HT1080 (cell line): ENCODE results near the gene ST6GAL1. TPM values are rescaled to one million over a fixed set of nuclear protein-coding genes. Genes with fewer than 3 reads are reported as not detected.
A peak's percentile ranks its signal among the peaks of the same experiment; 100 is the strongest.
"Not testable (repeated sequence)": the region's sequence is repeated elsewhere in the genome, so short reads cannot be mapped to it uniquely, and the experiment has no call there.

Experiments used
- DNase-seq: peaks from one replicate; pipeline ENCODE4 v3.0.0-alpha.2; 2015; ENCODE audit warnings: low read depth
- total RNA-seq: library from RNA; depleted of rRNA; stranded (reverse); fragments of >200 nt; shearing (Covaris generic); gene quantifications from 2 replicates; pipeline ENCODE4 v1.2.3, GENCODE V29; 2014

Gene ST6GAL1
- total RNA-seq, 1 experiment from 2014 or later = 6.1 TPM

GRCh38 chr3:187042346-187042745 lies 112.0 kb downstream of the ST6GAL1 start:
- DNase-seq = no peak

DNA sequence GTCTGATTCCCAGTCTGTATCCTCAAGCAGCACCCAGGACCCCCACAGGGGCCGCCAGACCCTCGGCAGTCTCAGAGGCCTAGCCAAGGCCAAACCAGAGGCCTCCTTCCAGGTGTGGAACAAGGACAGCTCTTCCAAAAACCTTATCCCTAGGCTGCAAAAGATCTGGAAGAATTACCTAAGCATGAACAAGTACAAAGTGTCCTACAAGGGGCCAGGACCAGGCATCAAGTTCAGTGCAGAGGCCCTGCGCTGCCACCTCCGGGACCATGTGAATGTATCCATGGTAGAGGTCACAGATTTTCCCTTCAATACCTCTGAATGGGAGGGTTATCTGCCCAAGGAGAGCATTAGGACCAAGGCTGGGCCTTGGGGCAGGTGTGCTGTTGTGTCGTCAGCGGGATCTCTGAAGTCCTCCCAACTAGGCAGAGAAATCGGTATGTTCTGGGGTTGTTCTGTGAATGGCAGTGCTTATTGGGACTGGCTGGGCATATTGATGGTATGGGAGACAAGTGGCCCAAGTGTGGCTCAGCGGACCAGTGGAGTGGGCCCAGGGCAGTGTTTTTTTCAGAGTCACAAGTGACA lies 112.6 kb downstream of the ST6GAL1 start:
- no peak for DNase-seq

GRCh38 chr3:187044206-187044605 lies 113.9 kb downstream of the ST6GAL1 start:
- DNase-seq = peak; percentile 31

GRCh38 chr3:187044867-187045552 lies 114.7 kb downstream of the ST6GAL1 start:
- DNase-seq = no peak

DNA sequence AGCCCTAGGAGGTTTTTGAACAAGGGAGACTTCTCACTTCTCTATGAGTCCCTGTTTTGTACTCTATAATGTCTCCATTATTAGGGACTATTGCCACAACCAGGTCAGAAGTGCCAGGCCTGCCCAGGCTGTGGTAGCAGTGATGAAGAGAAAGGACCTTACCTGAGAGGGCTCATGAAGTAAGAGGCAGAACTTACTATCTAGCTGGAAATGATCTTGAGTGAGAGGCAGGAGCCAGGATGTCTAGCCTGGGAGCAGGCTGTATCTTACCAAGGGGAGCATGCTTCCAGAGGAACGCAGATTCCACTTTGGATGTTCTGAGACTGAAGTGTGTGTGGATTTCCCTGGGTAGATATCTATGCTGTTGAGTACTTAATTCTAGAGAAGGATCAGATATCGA lies 115.7 kb downstream of the ST6GAL1 start:
- DNase-seq = no peak

DNA sequence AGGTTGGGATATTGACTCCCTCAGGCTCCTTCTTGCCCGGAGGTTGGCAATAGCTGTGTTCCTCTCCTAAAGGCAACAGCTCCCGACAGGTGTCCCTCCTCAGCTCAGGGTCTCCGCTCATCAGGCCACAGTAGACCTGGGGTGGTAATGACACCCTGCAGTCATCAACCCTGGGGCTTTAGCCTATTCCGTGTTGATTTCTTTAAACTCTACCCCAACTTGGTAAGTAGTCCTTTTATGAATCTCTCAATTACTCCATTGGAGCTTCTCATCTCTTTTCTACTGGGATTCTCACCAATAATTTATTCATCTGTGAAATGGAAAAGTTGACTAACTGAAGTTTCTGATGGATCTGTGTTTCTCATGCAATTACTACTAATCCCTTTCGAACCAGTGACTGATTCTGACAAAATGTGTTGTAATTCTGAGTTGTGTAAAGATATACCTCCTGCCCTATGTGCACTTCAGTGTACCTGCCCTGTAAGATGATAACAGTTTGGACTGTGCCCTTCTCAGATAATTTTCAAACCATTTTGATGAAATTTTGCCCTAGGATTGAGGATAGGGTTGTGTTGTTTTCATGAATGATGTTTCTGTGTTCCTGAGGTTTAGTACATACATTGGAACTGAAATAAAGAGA lies 119.3 kb downstream of the ST6GAL1 start:
- no peak for DNase-seq

DNA sequence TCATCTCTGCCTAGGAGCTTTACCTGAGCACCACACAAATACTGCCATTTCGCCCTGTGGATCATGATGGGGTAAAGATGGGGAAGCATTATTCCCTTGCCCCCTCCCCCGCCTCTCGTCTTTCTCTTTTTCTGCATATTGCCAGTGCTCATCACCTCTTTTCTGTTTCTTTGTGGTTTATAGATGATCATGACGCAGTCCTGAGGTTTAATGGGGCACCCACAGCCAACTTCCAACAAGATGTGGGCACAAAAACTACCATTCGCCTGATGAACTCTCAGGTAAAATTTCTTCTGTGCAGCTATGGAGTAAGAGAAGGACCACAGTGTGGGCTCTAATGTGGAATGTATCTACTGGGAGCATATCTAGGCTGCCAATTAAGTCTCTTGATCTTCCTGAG lies 120.7 kb downstream of the ST6GAL1 start:
- no peak for DNase-seq

DNA sequence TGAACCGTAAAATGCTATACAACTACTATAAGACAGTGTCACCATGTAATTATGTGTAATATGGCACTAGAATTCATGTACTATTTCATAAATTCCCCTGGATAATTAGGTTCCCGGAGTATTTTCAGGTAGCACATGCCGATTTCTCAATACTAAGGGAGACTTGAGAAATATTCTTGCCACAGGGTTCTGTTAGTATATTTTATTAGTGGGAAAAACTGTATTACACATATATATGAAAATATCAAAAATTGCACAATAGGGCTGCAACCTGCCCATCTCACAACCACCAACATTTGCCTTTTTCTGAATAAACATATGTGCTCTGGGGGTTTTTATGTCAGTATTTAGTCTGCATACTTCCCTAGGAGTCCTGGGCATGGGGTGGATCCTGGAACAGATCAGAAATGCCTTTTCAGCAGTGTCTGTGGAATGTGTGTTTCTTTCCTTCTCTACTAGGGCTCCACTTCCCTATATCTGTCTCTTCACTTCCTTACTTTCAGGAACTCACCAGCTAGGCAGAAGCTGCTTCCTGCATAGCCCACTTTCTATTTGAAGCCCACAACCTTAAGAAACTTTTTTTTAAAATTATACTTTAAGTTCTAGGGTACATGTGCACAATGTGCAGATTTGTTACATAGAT lies 121.5 kb downstream of the ST6GAL1 start:
- no peak for DNase-seq

DNA sequence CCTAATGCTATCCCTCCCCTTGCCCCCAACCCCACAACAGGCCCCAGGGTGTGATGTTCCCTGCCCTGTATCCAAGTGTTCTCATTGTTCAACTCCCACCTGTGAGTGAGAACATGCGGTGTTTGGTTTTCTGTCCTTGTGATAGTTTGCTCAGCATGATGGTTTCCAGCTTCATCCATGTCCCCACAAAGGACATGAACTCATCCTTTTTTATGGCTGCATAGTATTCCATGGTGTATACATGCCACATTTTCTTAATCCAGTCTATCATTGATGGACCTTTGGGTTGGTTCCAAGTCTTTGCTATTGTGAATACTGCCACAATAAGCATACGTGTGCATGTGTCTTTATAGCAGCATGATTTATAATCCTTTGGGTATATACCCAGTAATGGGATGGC lies 122.1 kb downstream of the ST6GAL1 start:
- not testable (repeated sequence) for DNase-seq

GRCh38 chr3:187054433-187054832 lies 124.1 kb downstream of the ST6GAL1 start:
- not testable (repeated sequence) for DNase-seq

DNA sequence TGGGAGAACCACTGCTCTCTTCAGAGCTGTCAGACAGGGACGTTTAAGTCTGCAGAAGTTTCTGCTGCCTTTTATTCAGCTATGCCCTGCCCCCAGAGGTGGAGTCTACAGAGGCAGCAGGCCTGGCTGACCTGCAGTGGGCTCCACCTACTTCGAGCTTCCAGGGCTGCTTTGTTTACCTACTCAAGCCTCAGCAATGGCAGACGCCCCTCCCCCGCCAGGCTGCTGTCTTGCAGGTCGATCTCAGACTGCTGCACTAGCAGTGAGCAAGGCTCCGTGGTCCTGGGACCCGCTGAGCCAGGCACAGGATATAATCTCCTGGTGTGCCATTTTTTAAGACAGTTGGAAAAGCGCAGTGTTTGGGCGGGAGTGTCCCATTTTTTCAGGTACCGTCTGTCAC lies 127.5 kb downstream of the ST6GAL1 start:
- not testable (repeated sequence) for DNase-seq

DNA sequence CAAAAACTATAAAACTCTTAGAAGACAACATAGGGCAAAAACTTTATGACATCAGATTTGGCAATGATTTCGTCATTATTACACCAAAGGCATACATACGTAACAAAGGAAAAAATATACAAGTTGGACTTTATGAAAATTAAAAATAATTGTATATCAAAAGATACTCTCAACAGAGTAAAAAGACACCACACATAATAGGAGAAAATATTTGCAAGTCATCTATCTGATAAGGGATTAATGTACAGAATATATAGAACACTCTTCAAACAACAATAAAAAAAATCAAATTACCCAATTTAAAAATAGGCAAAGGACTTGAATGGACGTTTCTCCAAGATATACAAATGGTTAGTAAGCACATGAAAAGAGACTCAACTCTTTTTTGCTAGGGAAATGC lies 131.4 kb downstream of the ST6GAL1 start:
- no peak for DNase-seq

- DNase-seq = peak; percentile 56
Observed at GRCh38 chr3:187062526-187063177, 132.3 kb downstream of the ST6GAL1 start.

DNA sequence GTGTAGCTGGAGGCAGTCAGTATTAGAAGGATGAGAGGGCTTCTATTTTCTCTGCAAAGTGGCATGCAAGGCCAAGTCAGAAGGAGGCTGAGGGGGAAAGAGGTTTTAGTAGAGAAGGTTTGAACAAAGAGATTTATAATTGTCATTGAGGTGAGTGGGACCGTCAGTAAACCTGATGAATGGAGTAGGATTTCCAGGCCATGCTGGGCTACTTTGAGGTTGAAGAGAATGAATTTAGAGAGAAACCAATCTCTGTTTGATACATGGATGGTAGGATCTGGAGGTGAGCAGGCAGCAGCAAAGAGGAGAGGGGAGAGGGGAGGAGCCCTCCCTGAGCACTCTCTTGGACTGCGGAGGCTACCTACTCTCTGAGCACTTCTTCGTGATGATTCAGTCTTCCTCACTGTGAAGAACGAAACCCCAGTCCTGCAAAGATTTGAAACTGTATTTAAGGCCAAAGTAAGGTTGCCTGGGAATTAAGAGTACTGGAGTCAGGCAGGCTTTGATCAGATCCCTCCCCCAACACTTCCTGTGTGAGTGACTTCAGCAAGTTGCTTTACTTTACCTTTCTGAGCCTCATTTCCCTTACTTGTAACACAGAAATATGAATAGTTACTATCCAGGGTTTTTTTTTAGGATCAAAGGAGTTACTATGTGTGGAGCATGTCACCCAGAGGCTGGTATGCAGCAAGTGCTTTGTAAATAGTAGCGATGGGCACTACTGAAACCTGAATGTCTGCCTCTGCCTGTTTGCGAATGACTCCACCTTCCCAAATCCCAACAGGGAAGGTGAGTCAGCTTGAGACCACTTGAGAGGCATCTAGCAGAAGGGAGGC lies 133.2 kb downstream of the ST6GAL1 start:
- DNase-seq = peak; percentile 65

GRCh38 chr3:187064210-187065115 lies 134.1 kb downstream of the ST6GAL1 start:
- peak; percentile 45 for DNase-seq

DNA sequence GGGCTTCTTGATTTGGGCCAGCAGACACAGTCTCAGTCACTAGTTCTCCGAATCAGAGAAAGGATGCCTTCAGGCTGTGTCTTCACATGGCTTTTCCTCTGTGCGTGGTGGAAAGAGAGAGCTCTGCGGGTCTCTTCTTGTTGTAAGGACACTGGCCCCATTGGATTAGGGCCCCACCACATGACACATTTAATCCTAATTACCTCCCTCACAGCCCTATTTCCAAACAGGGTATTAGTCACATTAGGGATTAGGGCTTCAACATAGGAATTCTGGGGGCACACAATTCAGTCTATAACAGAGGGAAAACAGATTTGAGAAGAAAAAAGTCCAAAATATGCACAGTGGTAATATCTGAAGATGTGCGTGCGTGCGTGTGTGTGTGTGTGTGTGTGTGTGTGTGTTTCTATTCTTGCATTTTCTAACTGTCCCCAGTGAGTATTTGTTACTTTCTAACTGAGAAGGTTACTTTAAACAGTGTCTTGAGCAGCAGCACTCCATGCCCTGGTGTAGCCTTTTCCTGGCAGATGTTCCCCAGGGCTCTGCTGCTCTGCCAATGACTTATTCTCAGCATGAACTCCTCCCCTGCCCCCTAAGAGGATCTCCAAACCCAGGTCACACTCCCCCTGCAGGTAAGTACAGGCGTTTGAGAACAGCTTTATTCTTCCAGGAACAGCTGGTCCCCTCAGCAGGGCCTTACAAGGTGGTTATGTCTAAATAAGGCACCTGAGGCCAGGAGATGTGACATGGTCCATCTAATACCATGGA lies 136.1 kb downstream of the ST6GAL1 start:
- peak; percentile 55 for DNase-seq

GRCh38 chr3:187068787-187069186 lies 138.5 kb downstream of the ST6GAL1 start:
- no peak for DNase-seq

- DNase-seq = no peak
Observed at GRCh38 chr3:187069857-187070516, 139.7 kb downstream of the ST6GAL1 start.
